ENCODE measurements around the gene EED. TPM values are rescaled to one million over a fixed set of nuclear protein-coding genes. Genes with fewer than 3 reads are reported as not detected.

EED gene
- total RNA-seq, 1 experiment from 2014 or later: 27.3 TPM

DNA sequence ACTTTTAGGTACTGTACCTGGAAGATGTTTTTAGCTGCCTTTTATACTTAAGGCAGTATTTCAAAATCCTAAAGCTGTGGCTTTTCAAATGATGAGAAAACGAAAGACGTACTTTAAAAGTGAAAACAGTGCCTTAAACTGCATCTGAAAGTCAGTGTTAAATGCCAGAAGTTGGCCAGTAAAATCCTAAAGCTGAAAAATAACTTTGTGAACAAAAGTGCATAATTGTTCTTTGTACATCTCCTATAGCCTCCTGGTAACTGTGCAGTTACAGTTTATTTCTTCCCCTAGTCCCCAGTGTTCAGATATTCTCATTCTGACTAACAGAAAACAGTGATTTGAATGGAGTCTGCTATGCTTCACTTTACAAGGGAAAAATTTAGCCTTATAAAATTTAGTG is 6.8 kb downstream of the EED start:
- H3K4me1 Mint-ChIP-seq: peaks cover 47% of the 10 kb centered on the region
- TF ChIP-seq ZNF121 (CRISPR knock-in tag; IDR thresholded peaks at IDR 0.05): no peak
- no peak for TF ChIP-seq ZNF671 (CRISPR knock-in tag; IDR thresholded peaks at IDR 0.05)
- no peak for TF ChIP-seq OVOL2 (CRISPR knock-in tag; IDR thresholded peaks at IDR 0.05; ENCODE audit: borderline replicate concordance)
- no peak for TF ChIP-seq ZNF138 (CRISPR knock-in tag; conservative IDR thresholded peaks at IDR 0.05)
- TF ChIP-seq JAZF1 (CRISPR knock-in tag; IDR thresholded peaks at IDR 0.05): no peak
- no peak for TF ChIP-seq NR2C2 (CRISPR knock-in tag; IDR thresholded peaks at IDR 0.05)
- no peak for TF ChIP-seq NR1H2 (CRISPR knock-in tag; IDR thresholded peaks at IDR 0.05)
- TF ChIP-seq SOX15 (CRISPR knock-in tag; IDR thresholded peaks at IDR 0.05): no peak
- no peak for TF ChIP-seq TP53 (CRISPR knock-in tag; IDR thresholded peaks at IDR 0.05)
- TF ChIP-seq ZBTB21 (CRISPR knock-in tag; IDR thresholded peaks at IDR 0.05; ENCODE audit: borderline replicate concordance): no peak
- no peak for TF ChIP-seq FOXK1 (CRISPR knock-in tag; IDR thresholded peaks at IDR 0.05)
- TF ChIP-seq, protein P1, sequence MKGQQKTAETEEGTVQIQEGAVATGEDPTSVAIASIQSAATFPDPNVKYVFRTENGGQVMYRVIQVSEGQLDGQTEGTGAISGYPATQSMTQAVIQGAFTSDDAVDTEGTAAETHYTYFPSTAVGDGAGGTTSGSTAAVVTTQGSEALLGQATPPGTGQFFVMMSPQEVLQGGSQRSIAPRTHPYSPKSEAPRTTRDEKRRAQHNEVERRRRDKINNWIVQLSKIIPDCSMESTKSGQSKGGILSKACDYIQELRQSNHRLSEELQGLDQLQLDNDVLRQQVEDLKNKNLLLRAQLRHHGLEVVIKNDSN (CRISPR knock-in tag; IDR thresholded peaks at IDR 0.05): no peak
- no peak for TF ChIP-seq ZNF416 (CRISPR knock-in tag; IDR thresholded peaks at IDR 0.05)
- no peak for TF ChIP-seq RELA (CRISPR knock-in tag; IDR thresholded peaks at IDR 0.05; ENCODE audit: borderline replicate concordance)
- TF ChIP-seq GABPB1 (CRISPR knock-in tag; IDR thresholded peaks at IDR 0.05): no peak
- TF ChIP-seq, protein P2, sequence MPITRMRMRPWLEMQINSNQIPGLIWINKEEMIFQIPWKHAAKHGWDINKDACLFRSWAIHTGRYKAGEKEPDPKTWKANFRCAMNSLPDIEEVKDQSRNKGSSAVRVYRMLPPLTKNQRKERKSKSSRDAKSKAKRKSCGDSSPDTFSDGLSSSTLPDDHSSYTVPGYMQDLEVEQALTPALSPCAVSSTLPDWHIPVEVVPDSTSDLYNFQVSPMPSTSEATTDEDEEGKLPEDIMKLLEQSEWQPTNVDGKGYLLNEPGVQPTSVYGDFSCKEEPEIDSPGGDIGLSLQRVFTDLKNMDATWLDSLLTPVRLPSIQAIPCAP (CRISPR knock-in tag; IDR thresholded peaks at IDR 0.05): no peak
- TF ChIP-seq, protein P3, sequence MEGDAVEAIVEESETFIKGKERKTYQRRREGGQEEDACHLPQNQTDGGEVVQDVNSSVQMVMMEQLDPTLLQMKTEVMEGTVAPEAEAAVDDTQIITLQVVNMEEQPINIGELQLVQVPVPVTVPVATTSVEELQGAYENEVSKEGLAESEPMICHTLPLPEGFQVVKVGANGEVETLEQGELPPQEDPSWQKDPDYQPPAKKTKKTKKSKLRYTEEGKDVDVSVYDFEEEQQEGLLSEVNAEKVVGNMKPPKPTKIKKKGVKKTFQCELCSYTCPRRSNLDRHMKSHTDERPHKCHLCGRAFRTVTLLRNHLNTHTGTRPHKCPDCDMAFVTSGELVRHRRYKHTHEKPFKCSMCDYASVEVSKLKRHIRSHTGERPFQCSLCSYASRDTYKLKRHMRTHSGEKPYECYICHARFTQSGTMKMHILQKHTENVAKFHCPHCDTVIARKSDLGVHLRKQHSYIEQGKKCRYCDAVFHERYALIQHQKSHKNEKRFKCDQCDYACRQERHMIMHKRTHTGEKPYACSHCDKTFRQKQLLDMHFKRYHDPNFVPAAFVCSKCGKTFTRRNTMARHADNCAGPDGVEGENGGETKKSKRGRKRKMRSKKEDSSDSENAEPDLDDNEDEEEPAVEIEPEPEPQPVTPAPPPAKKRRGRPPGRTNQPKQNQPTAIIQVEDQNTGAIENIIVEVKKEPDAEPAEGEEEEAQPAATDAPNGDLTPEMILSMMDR (IDR thresholded peaks at IDR 0.05): no peak
- no peak for TF ChIP-seq TEAD1 (CRISPR knock-in tag; IDR thresholded peaks at IDR 0.05)
- no peaks in the 10 kb centered on the region for H3K27me3 Mint-ChIP-seq (ENCODE audit: low read depth)
- H3K4me3 Mint-ChIP-seq: no peak overlapping the region
- no peaks in the 10 kb centered on the region for H3K9me3 Mint-ChIP-seq
- ATAC-seq (no peak), DNase-seq (ENCODE audit: low spot score) (no peak)
- H3K36me3 Mint-ChIP-seq: peaks cover 6% of the 10 kb centered on the region; the same call in 1 of the 2 replicates
- no peak overlapping the region for H3K27ac Mint-ChIP-seq
- POLR2A ChIA-PET: no interaction called here
- CTCF ChIA-PET: no interaction called here

DNA sequence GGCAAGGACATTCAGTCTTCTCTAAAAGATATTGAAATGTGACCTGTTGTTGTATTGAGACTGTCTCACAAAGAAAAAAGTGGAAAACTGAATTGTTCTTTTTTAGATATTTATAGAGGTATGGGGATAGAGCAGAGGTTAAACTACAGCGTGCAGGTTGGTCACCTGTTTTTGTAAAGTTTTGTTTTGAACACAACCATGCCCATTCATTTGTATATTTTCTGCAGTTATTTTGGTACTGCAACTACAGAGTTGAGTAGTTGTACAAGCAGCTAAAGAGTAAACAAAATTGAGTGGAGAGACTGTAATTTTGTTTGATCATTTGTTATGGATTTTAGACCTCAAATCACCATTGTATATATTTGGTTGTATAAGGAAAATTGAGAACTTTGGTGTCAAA is 11.3 kb downstream of the EED start:
- TF ChIP-seq, protein P4, sequence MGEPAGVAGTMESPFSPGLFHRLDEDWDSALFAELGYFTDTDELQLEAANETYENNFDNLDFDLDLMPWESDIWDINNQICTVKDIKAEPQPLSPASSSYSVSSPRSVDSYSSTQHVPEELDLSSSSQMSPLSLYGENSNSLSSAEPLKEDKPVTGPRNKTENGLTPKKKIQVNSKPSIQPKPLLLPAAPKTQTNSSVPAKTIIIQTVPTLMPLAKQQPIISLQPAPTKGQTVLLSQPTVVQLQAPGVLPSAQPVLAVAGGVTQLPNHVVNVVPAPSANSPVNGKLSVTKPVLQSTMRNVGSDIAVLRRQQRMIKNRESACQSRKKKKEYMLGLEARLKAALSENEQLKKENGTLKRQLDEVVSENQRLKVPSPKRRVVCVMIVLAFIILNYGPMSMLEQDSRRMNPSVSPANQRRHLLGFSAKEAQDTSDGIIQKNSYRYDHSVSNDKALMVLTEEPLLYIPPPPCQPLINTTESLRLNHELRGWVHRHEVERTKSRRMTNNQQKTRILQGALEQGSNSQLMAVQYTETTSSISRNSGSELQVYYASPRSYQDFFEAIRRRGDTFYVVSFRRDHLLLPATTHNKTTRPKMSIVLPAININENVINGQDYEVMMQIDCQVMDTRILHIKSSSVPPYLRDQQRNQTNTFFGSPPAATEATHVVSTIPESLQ (CRISPR knock-in tag; IDR thresholded peaks at IDR 0.05): no peak
- ChIA-PET CTCF (no interaction called here), POLR2A (no interaction called here)
- ATAC-seq (no peak), DNase-seq (ENCODE audit: low spot score) (no peak)
- no peak overlapping the region for H3K4me3 Mint-ChIP-seq
- peaks cover 8% of the 10 kb centered on the region; the same call in 1 of the 2 replicates for H3K4me1 Mint-ChIP-seq
- H3K27ac Mint-ChIP-seq: no peak overlapping the region
- no peaks in the 10 kb centered on the region for H3K27me3 Mint-ChIP-seq (ENCODE audit: low read depth)
- peaks cover 26% of the 10 kb centered on the region for H3K36me3 Mint-ChIP-seq
- H3K9me3 Mint-ChIP-seq: no peaks in the 10 kb centered on the region

DNA sequence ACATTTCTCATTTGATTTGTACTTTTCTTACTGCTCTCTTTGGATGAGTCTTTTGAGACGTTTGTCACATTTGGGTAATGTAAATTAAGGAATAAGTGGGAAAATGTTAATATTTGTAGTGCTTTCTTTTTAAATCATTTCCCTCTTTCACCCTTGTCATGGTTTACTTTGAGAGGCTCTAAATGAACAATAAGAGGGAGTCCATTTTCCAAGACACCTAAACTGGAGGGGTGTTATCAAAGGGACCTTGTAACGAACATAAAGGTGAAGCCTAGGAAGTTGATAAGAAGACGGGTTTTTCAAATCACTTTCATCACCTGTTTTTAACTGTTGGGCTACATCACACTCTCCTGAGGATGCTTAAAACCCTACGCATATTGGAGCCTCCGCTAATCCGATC is 12.1 kb downstream of the EED start:
- POLR2A ChIA-PET: no interaction called here

More for the DNA sequence above, 12.1 kb downstream of the EED start:
- TF ChIP-seq FOXJ3 (CRISPR knock-in tag; IDR thresholded peaks at IDR 0.05; ENCODE audit: borderline replicate concordance) (no peak), ZNF138 (CRISPR knock-in tag; conservative IDR thresholded peaks at IDR 0.05) (no peak)
- TF ChIP-seq, protein P2 (CRISPR knock-in tag; IDR thresholded peaks at IDR 0.05): no peak
- TF ChIP-seq, protein P3 (IDR thresholded peaks at IDR 0.05): no peak
- H3K4me3 Mint-ChIP-seq: no peak overlapping the region
- H3K27ac Mint-ChIP-seq: no peak overlapping the region
- peaks cover 31% of the 10 kb centered on the region for H3K36me3 Mint-ChIP-seq
- H3K4me1 Mint-ChIP-seq: 0 out of 2 replicates have a peak, but pooled peaks cover 3% of the 10 kb centered on the region
- CTCF ChIA-PET: interaction anchor here (0.6 kb wide), 2 partner anchors 53 to 465 kb away, joined by 3 read pairs; no protein-coding TSS in a partner anchor
- ATAC-seq (no peak), DNase-seq (ENCODE audit: low spot score) (no peak)
- H3K27me3 Mint-ChIP-seq (ENCODE audit: low read depth): no peaks in the 10 kb centered on the region
- no peaks in the 10 kb centered on the region for H3K9me3 Mint-ChIP-seq
